Stimulated activated CD8-positive, alpha-beta memory T cell treated with anti-CD3 and anti-CD28 coated beads, Interleukin-12 subunit alpha, Interleukin-12 subunit beta, amount 100 ng/mL, for 24 hours (primary cell): ENCODE measurements around the gene TCL1B.

ENCODE experiments used
- DNase-seq: peaks from one replicate; pipeline ENCODE4 v3.0.0-alpha.2; 2020; ENCODE audit errors: extremely low read depth

Gene TCL1B

DNA sequence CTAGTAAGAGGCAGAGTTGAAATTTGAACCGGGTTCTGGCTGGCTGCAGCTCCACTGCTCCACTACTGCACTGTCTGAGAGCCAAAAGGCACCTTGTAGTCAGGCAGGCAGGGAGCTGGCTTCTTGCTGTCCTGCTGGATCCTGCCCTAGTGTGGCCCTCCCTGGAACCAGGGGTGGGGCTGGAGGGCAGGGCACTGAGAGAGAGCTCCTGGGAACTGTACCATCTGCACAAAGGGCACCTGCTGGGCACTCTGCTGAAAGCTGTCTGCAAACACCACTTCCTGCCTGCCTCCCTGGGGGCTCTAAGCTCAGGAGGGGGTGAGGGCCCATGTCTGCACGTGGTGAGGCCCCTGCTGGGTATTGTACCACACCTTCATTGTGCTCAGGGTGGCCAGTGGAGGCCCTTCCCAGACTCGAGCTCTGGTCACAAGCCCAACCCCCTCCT is 19.0 kb upstream of the TCL1B start:
- no peak for DNase-seq

DNA sequence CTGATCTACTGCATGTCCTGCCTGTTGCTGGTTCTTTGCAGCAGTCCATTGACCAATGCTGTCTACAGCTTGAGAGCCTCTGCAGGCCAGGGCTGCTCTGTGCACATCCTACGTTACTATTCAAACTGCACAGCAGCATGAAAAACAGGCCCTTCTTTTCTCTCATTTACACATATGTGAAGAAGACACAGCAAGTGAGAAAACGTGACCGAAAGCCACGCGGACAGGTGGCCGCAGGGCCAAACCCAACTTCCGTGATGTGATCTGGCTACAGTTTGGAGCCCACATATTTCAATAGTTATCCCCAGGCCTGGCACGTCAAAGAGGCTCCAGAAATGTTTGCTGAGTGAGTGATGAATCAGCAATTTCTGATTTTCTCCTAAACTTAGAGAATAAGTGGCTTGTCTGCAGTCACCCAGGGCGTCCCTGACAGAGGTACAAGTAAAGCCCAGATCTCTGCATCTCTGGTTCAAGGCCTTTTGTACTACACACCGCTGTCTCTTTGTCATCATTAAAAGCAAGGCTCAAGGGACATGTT is 17.9 kb upstream of the TCL1B start:
- DNase-seq: no peak

DNA sequence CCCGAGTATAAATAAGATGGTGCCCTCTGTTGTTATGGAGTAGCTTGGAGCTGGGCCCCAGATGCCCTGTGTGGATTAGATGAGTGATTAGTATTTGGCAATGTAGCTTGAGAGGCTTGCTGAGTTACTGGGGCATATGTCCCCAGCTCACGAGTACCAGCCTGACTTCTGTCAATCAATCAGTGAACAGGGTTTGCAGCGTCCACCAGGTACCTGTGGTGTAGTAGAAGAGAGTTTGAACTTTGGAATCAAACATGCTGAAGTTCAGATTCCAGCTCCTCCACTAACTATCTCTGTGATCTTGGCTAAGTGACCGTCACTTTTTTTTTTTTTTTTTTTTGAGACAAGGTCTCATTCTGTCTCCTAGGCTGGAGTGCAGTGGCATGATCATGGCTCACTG is 11.6 kb upstream of the TCL1B start:
- DNase-seq: no peak

DNA sequence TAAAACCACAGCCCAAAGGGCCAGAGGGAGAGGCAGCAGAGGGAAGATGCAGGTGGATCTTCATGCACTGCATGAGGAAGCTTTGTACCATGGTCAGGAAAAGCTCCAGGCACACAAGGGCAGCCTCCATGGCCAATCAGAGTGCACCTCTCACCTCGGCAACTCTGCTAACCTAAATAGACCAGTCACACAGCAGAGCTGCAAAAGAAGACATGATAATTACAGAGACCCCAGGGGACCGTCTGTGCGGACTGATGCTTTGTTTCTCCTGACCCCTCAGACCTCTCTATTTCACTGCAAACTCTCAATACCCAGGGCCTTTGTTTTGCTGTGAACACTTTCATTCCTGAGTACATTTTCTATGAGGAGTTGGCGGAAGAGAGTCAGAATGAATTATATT is 10.7 kb upstream of the TCL1B start:
- DNase-seq: no peak

DNA sequence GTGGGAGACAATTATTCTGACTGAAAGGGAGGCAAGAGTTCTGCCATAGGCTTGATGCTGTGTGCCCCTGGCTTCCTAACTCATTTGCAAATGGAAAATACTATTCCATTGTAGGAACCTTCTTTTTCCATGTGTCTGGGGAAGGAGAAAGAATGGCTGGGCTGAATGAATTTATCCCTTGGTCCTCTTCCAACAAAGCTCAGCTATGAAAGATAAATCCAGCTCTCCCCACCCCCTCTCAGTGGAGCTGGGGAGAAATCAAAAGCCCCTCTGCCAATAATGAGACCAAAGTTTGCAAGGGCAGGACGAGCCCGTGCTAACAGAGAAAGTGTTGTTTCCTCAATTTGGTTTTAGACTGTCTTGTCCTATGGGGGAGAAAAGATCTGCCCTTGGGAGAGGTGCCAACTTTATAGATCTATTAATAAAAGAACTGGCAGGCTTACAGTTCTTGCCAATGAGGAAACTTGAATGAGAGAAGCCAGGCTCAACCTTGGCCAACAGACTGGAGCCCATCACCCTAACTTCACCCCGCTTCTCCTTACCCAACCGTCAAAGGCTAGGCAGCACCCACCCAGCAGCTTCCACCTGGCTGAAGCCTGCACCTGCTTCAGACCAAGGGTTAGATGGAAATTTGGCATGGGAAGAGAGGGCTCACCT is 8.9 kb upstream of the TCL1B start:
- DNase-seq: no peak

DNA sequence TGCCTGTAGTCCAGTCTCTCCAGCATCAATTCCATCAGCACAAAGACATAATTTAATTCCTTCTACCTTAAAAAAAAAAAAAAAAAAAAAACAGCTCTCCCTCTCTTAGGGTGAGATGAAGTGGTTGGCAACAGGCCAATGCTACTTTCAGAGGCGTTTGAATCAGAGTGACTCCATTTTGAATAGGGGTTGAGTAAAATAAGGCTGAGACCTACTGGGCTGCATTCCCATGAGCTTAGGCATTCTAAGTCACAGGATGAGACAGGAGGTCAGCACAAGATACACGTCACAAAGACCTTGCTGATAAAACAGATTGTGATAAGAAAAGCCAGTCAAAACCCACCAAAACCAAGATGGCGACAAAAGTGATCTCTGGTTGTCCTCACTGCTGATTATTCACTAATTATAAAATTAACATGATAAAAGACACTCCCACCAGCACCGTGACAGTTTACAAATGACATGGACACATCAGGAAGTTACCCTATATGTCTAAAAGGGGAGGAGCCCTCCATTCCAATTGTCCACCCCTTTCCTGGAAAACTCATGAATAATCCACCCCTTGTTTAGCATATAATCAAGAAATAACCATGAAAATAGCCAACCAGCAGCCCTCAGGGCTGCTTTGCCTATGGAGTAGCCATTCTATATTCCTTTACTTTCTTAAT is 6.9 kb upstream of the TCL1B start:
- DNase-seq: no peak

DNA sequence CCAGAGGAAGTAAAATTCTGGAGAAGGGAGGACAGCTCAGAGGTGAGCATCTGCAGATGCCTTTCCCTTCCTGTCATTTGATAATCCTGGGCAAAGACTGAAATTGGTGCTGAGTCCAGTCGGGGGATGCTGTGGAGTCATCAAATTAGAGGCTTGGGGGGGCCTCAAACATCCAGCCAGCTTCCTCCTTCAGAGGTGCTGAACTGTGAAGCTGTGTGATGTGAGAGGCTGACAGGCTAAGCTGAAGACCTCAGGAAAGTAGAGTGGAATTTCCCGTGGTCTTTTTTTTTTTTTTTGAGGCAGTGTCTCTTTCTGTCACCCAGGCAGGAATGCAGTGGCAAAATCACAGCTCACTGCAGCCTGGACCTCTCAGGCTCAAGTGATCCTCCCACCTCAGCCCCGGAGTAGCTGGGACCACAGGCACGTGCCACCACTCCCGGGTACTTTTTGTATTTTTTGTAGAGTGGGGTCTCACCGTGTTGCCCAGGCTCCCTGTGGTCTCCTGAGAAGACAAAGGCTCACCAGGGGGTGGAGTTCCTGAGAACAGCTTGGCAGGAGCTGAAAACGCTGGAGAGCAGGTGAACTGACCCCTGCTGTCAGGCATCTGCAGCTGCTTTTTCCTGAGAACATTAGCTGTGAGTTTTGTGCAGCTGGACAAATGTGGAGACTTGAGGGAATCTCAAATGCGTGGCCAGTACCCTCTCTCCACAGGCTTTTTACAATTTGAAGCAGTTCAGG is 6.1 kb upstream of the TCL1B start:
- DNase-seq: no peak

DNA sequence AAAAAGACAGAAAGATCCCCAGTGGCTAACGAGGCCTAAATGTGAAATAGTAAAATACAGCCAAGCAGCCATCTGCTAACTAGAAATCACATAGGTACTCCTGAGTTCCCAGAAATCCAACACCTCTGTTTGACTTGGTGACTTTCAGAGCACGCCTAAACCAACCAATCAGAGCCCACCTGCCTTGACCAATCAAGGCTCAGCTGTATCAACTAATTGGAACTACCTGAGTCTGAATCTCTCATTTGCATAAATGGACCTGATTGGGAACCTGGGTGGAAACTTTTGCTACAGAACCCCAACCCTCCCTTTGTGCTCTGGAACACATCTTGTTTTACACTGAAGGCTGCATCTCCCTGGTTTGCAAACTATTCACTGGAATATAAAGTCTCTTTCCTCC is 5.1 kb upstream of the TCL1B start:
- no peak for DNase-seq

DNA sequence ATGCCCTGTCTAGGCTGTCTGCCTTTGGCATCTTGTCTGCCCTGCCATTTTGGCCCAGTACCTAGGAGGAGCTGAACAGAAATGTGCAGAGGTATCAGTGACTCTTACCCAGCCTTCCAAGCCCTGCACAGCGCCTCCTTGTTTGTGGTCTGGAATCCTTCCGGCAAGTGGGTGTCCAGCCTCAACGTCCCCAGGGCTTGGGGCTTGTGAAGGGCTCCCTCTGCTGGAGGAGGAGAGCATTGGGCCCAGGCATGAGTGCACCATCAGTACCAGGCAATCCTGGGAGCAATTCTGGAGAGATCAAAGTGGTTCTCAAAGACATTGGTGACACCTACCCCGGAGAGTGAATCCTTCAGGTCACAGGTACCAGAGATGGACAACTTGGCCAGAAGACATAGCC is 2.4 kb upstream of the TCL1B start:
- no peak for DNase-seq

DNA sequence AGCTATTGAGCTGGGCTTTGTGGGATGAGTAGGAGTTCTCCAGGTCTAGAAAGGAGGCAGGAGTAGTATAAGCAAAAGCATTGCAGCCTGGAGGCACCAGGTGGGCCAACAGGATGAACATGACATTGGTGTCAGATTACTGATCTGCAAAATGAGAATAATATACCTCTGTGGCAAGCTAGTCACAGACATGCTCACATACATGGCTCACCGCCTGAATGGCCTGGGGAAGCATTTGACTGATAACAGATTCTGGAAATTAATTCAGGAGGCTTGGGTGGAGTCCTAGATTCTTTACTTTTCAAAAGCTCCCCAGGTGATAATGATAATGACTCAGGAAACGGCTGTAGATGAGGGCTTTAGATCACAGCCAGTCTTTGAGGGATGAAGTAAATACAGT is 709 bp downstream of the TCL1B start:
- no peak for DNase-seq

DNA sequence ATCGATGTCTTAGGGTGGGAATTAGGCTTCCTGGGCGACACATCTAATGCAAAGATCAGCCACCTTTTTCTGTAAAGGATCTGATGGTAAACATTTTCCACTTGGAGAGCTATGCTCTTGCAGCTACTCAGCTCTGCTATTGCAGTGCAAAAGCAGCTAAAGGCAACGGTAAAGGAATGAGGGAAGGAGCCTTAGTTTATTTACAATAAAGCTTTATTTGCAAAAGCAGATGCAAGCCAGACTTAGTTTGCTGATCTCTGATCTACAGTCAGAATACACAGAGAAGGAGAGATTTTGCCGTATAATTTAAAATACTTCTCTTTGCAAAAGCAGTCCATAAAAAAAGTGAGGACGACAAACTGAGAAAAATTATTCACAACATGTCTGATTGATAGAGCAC is 3.2 kb downstream of the TCL1B start:
- DNase-seq: no peak

DNA sequence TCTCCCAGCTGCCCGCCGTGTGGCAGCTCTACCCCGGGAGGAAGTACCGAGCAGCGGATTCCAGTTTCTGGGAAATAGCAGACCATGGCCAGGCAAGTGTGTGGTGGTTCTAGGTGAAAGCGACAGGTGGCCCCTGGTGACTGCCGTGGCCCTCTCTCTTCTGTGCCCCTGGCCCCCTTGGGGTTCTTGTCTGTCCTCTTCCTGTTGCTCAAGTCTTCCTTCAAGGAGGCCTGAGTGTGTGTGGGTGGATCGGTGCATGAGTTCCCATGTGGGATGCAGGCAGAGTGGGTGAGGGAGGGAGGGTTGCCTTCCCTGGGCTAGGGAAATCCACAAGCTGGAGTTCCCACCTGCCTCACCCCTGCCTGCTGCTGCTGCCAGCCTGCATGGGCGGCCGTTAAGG is 4.6 kb downstream of the TCL1B start:
- no peak for DNase-seq

DNA sequence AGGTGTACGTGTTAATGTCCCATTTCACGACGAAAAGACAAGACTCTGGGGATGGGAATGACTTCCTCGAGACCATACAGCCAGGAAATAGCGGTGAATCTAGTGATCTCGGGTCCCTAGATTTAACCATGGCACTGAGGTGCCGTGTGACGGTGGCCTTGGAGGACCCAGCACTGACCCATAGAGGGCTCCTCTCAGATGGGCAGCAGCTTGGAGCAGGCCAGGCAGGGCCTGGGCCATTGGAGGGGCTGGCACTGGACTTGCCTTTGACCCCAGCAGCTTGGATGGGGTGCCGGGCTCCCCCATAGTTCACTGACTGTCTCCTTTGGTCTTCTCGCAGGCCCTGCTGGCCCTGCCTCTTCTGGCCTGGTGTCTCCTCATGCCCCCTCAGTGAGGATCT is 5.4 kb downstream of the TCL1B start:
- DNase-seq: no peak

DNA sequence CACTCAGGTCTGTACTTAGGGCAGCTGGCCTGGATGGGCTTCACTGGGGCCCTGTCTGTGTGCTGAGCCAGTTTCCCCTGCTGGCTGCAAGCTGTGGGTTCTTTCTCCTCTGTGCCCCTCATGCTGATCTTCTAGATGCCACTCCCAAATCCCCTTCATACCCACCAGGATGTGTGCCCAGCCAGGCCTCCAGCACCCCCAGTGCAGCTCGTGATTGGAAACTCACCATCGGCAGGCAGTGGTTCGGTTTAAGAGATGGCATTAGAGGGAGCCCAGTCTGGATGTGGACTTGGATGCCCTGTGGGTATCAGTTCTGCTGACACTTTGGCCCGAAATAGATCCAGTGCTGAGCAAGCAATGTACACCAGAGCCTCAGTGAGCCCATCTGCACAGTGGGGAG is 5.9 kb downstream of the TCL1B start:
- no peak for DNase-seq

DNA sequence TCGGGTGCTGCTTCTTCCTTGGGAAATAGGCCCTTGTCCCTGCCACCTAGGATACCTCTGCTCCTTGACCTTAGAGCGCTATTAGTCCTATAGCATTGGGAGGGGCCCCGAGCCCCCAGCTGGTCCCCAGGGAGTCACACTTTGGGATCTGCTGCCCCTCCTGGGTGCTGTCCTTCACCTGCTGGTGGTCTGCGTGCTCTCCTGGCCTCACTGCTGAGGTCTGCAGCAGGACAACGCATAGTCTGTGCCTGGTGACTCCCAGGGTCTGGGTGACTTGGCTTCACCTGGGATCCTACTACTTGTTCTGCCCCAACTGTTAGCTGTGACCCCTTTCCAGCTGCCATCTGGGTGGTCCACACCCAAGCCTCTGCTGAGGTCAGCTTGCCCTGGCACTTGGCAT is 8.8 kb downstream of the TCL1B start:
- no peak for DNase-seq

DNA sequence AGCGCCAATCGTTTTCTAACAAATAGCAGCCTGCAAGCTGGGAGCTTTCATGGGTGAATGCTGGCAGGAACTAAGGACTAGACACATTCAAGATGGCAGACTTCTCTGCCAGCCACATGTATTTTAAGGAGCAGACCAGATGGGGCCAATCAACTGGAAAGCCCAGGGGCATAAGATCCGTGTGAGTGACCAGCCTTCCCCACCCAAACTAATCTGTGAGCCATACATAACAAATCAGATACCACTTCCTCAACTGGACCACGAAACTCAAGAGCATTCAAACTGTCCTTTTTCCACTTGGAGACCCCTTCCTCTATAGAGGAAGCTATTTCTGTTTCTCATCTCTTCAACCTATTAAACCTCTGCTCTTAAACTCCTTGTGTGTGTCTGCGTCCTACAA is 9.7 kb downstream of the TCL1B start:
- no peak for DNase-seq

DNA sequence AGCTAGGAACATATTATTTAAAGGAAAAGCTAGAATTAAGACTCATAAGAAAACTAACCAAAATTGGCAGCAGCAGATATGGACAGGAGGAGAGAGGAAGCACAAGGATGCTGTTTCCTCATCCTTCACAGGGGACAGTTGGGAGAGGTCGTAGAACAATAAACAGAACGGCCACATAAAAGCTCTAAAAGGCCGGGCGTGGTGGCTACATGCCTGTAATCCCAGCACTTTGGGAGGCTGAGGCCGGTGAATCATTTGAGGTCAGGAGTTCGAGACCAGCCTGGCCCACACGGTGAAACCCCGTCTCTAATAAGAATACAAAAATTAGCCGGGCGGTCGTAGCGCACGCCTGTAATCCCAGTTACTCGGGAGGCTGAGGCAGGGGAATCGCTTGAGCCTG is 10.5 kb downstream of the TCL1B start:
- no peak for DNase-seq

DNA sequence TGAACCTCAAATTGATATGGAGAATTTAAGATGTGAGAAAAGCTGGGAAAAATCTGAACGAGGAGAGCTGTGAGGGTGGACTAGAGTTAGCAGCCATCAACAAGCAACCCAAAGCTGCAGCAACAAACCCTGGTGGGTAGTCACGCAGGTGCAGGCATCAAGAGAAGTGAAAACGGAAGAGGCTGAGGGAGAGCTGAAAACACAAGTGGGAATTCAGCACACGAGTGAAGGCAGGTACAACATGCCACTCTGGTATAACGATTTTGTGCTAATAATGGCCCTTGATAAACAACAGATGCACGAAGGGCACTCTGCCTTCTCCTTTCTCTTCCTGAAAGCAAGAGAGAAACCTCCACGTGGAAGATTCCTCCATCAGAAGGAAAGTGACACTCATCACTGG is 11.5 kb downstream of the TCL1B start:
- no peak for DNase-seq

DNA sequence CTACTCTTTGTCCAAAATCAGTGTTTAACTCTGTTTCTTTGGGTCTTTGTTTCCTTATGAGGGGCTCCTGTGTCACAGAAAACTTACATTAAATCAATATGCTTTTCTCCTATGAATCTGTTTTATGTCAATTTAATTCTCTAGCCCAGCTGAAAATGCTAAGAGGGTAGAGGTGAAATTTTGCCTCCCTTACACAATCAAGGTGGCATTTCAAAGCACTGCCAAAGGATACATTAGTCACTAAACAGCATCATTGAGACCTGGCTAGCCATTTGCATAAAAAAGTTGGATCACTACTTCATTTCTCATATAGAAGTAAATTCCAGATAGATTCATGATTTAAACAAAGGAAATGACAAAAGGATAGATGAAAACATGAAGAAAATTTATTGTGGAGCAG is 12.1 kb downstream of the TCL1B start:
- no peak for DNase-seq

DNA sequence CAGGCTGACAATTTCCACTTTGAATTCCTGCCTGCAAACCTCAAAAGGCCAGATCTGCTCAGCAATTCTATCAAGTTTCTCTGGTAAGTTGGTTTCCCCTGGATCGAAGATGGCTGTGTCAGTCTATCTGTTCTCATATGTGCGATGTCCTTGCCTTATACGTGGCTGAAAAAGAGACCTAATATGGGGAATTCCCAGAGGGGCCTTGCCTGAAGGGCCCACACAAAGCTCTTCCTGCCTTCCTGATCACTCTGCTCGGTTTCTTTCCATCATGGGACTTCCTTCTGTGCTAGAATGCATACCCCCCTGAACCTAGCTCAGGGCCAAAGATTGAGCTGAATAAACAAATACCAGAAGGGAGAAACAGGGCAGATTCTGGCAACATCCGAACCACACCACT is 13.2 kb downstream of the TCL1B start:
- DNase-seq: no peak

DNA sequence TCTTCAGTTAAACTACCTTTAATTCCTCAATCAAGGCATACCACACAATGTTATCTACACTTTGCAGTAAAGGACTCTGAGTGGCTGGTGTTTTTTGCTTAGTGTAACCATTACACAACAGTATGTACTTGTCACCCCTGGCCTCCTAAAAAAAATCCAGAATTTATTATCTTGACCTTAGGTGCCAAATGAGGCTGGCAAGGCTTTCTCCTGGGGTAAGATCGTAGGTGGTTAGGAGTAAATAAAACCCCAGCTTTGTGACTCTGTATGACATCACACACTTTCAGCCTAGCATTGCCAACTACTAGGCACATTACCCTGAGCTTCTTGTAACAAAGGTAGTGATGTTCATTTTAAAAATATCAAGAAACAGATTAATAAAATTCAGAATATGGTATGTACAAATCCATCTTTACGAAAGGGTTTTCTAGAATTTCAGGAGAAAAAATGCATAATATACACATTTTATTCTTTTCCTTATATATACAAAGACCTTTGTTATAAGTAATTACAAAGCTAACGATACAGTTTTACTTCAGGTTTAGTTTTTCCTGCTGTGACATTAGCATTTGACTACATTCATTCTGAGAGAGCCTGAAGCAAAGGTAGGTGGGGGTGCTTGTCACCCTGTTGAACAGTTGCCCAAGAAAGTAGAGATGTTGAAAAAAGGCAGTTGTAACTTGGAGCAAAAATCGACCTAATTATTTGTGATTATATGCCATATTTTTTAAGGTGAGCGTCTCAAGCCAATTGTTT is 14.2 kb downstream of the TCL1B start:
- no peak for DNase-seq

DNA sequence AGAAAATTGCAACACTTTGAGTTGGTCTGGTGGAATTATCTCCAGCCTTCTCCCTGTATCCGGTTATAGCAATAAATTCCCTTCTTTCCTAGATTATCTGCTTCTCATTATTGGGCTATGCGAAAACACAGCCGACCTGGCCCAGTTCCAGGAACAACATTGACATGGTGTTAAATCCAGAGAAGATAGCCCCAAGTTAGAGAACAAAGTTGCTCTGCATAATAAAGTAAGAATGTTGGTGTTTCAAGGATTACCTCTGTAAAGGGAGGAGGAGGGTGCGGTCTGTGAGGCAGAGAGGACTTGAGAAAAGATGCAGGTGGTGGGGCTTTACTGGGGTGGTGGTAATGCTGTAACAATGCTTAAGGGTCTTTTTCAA is 15.6 kb downstream of the TCL1B start:
- DNase-seq: no peak
